Islet of Langerhans (tissue), 1 donor: ENCODE data around the gene ENHO.

ENCODE experiments used
- FAIRE-seq: peaks from one replicate; lab custom pipeline; 2011; peaks lifted over from hg19 to GRCh38; lab: Jason Lieb, UNC

Gene ENHO

GRCh38 chr9:34522091-34522887, 501 bp downstream of the ENHO start:
- no peak for FAIRE-seq

GRCh38 chr9:34521406-34522045, 1.3 kb downstream of the ENHO start:
- FAIRE-seq = no peak

GRCh38 chr9:34520505-34521385, 2.0 kb downstream of the ENHO start:
- FAIRE-seq = no peak

GRCh38 chr9:34520096-34520495, 2.7 kb downstream of the ENHO start:
- no peak for FAIRE-seq

GRCh38 chr9:34519321-34520020, 3.3 kb downstream of the ENHO start:
- no peak for FAIRE-seq

GRCh38 chr9:34518896-34519295, 3.9 kb downstream of the ENHO start:
- FAIRE-seq = no peak

GRCh38 chr9:34518110-34518616, 4.6 kb downstream of the ENHO start:
- no peak for FAIRE-seq

GRCh38 chr9:34517185-34517584, 5.6 kb downstream of the ENHO start:
- no peak for FAIRE-seq

- no peak for FAIRE-seq
Observed at GRCh38 chr9:34515959-34516358, 6.8 kb downstream of the ENHO start.

- no peak for FAIRE-seq
Observed at GRCh38 chr9:34514816-34515215, 8.0 kb downstream of the ENHO start.

- FAIRE-seq = no peak
Observed at GRCh38 chr9:34514401-34514800, 8.4 kb downstream of the ENHO start.

GRCh38 chr9:34513567-34514214, 9.1 kb downstream of the ENHO start:
- FAIRE-seq = no peak

GRCh38 chr9:34512131-34513078, 10.4 kb downstream of the ENHO start:
- no peak for FAIRE-seq

- no peak for FAIRE-seq
Observed at GRCh38 chr9:34510497-34511468, 12.0 kb downstream of the ENHO start.

GRCh38 chr9:34508951-34509350, 13.8 kb downstream of the ENHO start:
- no peak for FAIRE-seq

GRCh38 chr9:34508463-34508862, 14.3 kb downstream of the ENHO start:
- FAIRE-seq = no peak

- no peak for FAIRE-seq
Observed at GRCh38 chr9:34507966-34508365, 14.8 kb downstream of the ENHO start.

GRCh38 chr9:34507556-34507955, 15.2 kb downstream of the ENHO start:
- FAIRE-seq = no peak

- no peak for FAIRE-seq
Observed at GRCh38 chr9:34506623-34507022, 16.2 kb downstream of the ENHO start.
